ENCODE measurements around the gene ZNF275. TPM values are rescaled to one million over a fixed set of nuclear protein-coding genes. Genes with fewer than 3 reads are reported as not detected.

Gene ZNF275
- total RNA-seq, 1 donor from 2014 or later = 20.1 TPM

- no peaks in the 10 kb centered on the region for H3K27me3 Mint-ChIP-seq
- H3K36me3 Mint-ChIP-seq (ENCODE audit: low read depth) = no peaks in the 10 kb centered on the region
- no peak overlapping the region for H3K27ac Mint-ChIP-seq
- intact Hi-C loops (cut with micrococcal nuclease) = no loop called here
- peaks cover 16% of the 10 kb centered on the region for H3K4me1 Mint-ChIP-seq
- peak overlapping the region; percentile 35 for H3K4me3 Mint-ChIP-seq
- no peaks in the 10 kb centered on the region for H3K9me3 Mint-ChIP-seq
- DNase-seq = peak; percentile 64
Measured at GRCh38 chrX:153395613-153396319, 61.8 kb downstream of the ZNF275 start.

GRCh38 chrX:153396320-153397195, 62.6 kb downstream of the ZNF275 start:
- Mint-ChIP-seq H3K27me3 (no peaks in the 10 kb centered on the region), H3K36me3 (ENCODE audit: low read depth) (no peaks in the 10 kb centered on the region), H3K9me3 (no peaks in the 10 kb centered on the region), H3K27ac (no peak overlapping the region), H3K4me3 (no peak overlapping the region), H3K4me1 (peaks cover 16% of the 10 kb centered on the region)
- DNase-seq = no peak
- intact Hi-C loops (cut with micrococcal nuclease) = no loop called here

GRCh38 chrX:153397256-153397960, 63.5 kb downstream of the ZNF275 start:
- Mint-ChIP-seq H3K4me3 (no peak overlapping the region), H3K27ac (no peak overlapping the region), H3K4me1 (peaks cover 16% of the 10 kb centered on the region), H3K36me3 (ENCODE audit: low read depth) (no peaks in the 10 kb centered on the region), H3K9me3 (no peaks in the 10 kb centered on the region), H3K27me3 (peaks cover 3% of the 10 kb centered on the region)
- no peak for DNase-seq
- intact Hi-C loops (cut with micrococcal nuclease) = no loop called here

- no peak for DNase-seq
- Mint-ChIP-seq H3K9me3 (no peaks in the 10 kb centered on the region), H3K27ac (no peak overlapping the region), H3K36me3 (ENCODE audit: low read depth) (no peaks in the 10 kb centered on the region), H3K4me1 (peaks cover 16% of the 10 kb centered on the region), H3K4me3 (no peak overlapping the region), H3K27me3 (peaks cover 9% of the 10 kb centered on the region)
- intact Hi-C loops (cut with micrococcal nuclease) = no loop called here
Measured at GRCh38 chrX:153398275-153398960, 64.5 kb downstream of the ZNF275 start.

GRCh38 chrX:153400146-153401132, 66.5 kb downstream of the ZNF275 start:
- no peaks in the 10 kb centered on the region for H3K9me3 Mint-ChIP-seq
- no peak overlapping the region for H3K4me3 Mint-ChIP-seq
- no peaks in the 10 kb centered on the region for H3K36me3 Mint-ChIP-seq (ENCODE audit: low read depth)
- peaks cover 7% of the 10 kb centered on the region for H3K4me1 Mint-ChIP-seq
- H3K27me3 Mint-ChIP-seq = peaks cover 12% of the 10 kb centered on the region
- intact Hi-C loops (cut with micrococcal nuclease) = no loop called here
- H3K27ac Mint-ChIP-seq = no peak overlapping the region
- peak; percentile 85 for DNase-seq

GRCh38 chrX:153401133-153401764, 67.3 kb downstream of the ZNF275 start, which contains the start of gene PNMA6E:
TSS of gene PNMA6E (minus strand) at chrX:153401350. CDS start at chrX:153398849, 2,501 bp downstream.
- intact Hi-C loops (cut with micrococcal nuclease) = no loop called here
- no peak for DNase-seq
- Mint-ChIP-seq H3K4me3 (no peak within 1 kb of the TSS), H3K4me1 (peaks cover 2% of the 10 kb centered on the region), H3K36me3 (ENCODE audit: low read depth) (no peaks in the 10 kb centered on the region), H3K9me3 (no peaks in the 10 kb centered on the region), H3K27ac (no peak within 1 kb of the TSS), H3K27me3 (peaks cover 12% of the 10 kb centered on the region)

Other genes with a start within 250 kb of the ZNF275 start
- not detected in 2 replicates for gene MAGEA1, start 154.9 kb upstream of the ZNF275 start, total RNA-seq
- gene PNMA6F, start 12.4 kb upstream of the ZNF275 start, total RNA-seq = not detected in 2 replicates
- not detected in 2 replicates for gene PNMA6E, start 67.2 kb downstream of the ZNF275 start, total RNA-seq
- gene ZFP92, start 77.3 kb downstream of the ZNF275 start, total RNA-seq = 1.5 and 1.7 TPM in 2 replicates
- gene TREX2, start 111.9 kb downstream of the ZNF275 start, total RNA-seq = 1.1 and 1.9 TPM in 2 replicates
- gene HAUS7, start 136.4 kb downstream of the ZNF275 start, total RNA-seq = 75.7 and 79.4 TPM in 2 replicates
- not detected in 2 replicates for gene BGN, start 160.8 kb downstream of the ZNF275 start, total RNA-seq
- gene ATP2B3, start 183.5 kb downstream of the ZNF275 start, total RNA-seq = not detected in 2 replicates

Data from activated CD4-positive, alpha-beta T cell treated with anti-CD3 and anti-CD28 coated beads, Interleukin-2, amount 10 ng/mL, durations not matched to agents 24 days and 14 days (primary cell).